Activated naive CD4-positive, alpha-beta T cell treated with anti-CD3 and anti-CD28 coated beads, Interleukin-2, amount 50 U/mL, for 16 hours (primary cell): ENCODE data around the gene HDGFL3.
"Not testable (repeated sequence)": the region's sequence is repeated elsewhere in the genome, so short reads cannot be mapped to it uniquely, and the experiment has no call there.

Experiments used
- DNase-seq: peaks from one replicate; pipeline ENCODE4 v3.0.0-alpha.2; 2020

Gene HDGFL3

GRCh38 chr15:83207660-83208366 lies at the start of gene HDGFL3:
TSS of gene HDGFL3 (minus strand) at chr15:83207823. CDS start at chr15:83207414, 409 bp downstream.
- peak; percentile 50 for DNase-seq

- no peak for DNase-seq
These were observed 43.2 kb upstream of the HDGFL3 start for GRCh38 chr15:83250781-83251180.

- DNase-seq, result no peak
These were observed 41.4 kb upstream of the HDGFL3 start for GRCh38 chr15:83249030-83249343.

- DNase-seq, result no peak
These were observed 40.8 kb upstream of the HDGFL3 start for GRCh38 chr15:83248151-83249029.

- DNase-seq, result no peak
These were observed 36.0 kb upstream of the HDGFL3 start for GRCh38 chr15:83243634-83244033.

- DNase-seq, result no peak
These were observed 22.6 kb upstream of the HDGFL3 start for GRCh38 chr15:83230242-83230641.

- DNase-seq, result no peak
These were observed 17.8 kb upstream of the HDGFL3 start for GRCh38 chr15:83225449-83225848.

GRCh38 chr15:83221781-83222180 lies 14.2 kb upstream of the HDGFL3 start:
- DNase-seq, result not testable (repeated sequence)

- DNase-seq, result no peak
These were observed 11.4 kb upstream of the HDGFL3 start for GRCh38 chr15:83219026-83219425.

- no peak for DNase-seq
These were observed 7.7 kb upstream of the HDGFL3 start for GRCh38 chr15:83215306-83215705.

GRCh38 chr15:83210619-83211018 lies 3.0 kb upstream of the HDGFL3 start:
- no peak for DNase-seq

GRCh38 chr15:83209333-83209732 lies 1.7 kb upstream of the HDGFL3 start:
- no peak for DNase-seq

GRCh38 chr15:83208367-83208661 lies 691 bp upstream of the HDGFL3 start:
- DNase-seq, result no peak

- DNase-seq, result peak; percentile 29
These were observed 489 bp downstream of the HDGFL3 start for GRCh38 chr15:83207009-83207659.

GRCh38 chr15:83206526-83207008 lies 1.1 kb downstream of the HDGFL3 start:
- no peak for DNase-seq

- DNase-seq, result no peak
These were observed 1.8 kb downstream of the HDGFL3 start for GRCh38 chr15:83205725-83206324.

GRCh38 chr15:83204697-83205096 lies 2.9 kb downstream of the HDGFL3 start:
- no peak for DNase-seq

GRCh38 chr15:83203543-83203942 lies 4.1 kb downstream of the HDGFL3 start:
- no peak for DNase-seq

- no peak for DNase-seq
These were observed 7.0 kb downstream of the HDGFL3 start for GRCh38 chr15:83200589-83200988.

GRCh38 chr15:83200162-83200561 lies 7.5 kb downstream of the HDGFL3 start:
- no peak for DNase-seq

- DNase-seq, result peak; percentile 19
These were observed 8.3 kb downstream of the HDGFL3 start for GRCh38 chr15:83199288-83199687.

GRCh38 chr15:83198476-83198875 lies 9.1 kb downstream of the HDGFL3 start:
- no peak for DNase-seq

- DNase-seq, result no peak
These were observed 13.1 kb downstream of the HDGFL3 start for GRCh38 chr15:83194528-83194927.
